ENCODE results near the gene TBKBP1.

DNA sequence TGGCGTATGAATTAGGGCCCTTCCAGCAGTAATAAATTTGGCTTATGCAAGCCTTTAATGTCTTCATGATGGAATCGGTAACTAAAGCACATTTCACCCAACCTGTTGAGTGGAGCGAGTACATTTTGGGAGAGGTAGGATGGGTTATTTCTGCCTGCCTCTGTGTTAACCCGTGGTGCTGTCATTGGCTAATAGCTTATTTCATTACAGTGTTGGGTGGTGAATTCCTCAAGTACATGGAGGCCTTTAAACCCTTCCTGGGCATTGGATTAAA is 17.8 kb upstream of the TBKBP1 start:
- TF ChIP-seq NR2F2 (IDR thresholded peaks at IDR 0.05) = no peak
- TF ChIP-seq, protein P1, sequence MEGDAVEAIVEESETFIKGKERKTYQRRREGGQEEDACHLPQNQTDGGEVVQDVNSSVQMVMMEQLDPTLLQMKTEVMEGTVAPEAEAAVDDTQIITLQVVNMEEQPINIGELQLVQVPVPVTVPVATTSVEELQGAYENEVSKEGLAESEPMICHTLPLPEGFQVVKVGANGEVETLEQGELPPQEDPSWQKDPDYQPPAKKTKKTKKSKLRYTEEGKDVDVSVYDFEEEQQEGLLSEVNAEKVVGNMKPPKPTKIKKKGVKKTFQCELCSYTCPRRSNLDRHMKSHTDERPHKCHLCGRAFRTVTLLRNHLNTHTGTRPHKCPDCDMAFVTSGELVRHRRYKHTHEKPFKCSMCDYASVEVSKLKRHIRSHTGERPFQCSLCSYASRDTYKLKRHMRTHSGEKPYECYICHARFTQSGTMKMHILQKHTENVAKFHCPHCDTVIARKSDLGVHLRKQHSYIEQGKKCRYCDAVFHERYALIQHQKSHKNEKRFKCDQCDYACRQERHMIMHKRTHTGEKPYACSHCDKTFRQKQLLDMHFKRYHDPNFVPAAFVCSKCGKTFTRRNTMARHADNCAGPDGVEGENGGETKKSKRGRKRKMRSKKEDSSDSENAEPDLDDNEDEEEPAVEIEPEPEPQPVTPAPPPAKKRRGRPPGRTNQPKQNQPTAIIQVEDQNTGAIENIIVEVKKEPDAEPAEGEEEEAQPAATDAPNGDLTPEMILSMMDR (IDR thresholded peaks at IDR 0.05; ENCODE audit: low read depth, low read length, missing input control) = no peak
- TF ChIP-seq GABPA (IDR thresholded peaks at IDR 0.05 in 1 of 2, conservative IDR thresholded peaks at IDR 0.05 in 1 of 2) = no peak
- TF ChIP-seq, protein P2, sequence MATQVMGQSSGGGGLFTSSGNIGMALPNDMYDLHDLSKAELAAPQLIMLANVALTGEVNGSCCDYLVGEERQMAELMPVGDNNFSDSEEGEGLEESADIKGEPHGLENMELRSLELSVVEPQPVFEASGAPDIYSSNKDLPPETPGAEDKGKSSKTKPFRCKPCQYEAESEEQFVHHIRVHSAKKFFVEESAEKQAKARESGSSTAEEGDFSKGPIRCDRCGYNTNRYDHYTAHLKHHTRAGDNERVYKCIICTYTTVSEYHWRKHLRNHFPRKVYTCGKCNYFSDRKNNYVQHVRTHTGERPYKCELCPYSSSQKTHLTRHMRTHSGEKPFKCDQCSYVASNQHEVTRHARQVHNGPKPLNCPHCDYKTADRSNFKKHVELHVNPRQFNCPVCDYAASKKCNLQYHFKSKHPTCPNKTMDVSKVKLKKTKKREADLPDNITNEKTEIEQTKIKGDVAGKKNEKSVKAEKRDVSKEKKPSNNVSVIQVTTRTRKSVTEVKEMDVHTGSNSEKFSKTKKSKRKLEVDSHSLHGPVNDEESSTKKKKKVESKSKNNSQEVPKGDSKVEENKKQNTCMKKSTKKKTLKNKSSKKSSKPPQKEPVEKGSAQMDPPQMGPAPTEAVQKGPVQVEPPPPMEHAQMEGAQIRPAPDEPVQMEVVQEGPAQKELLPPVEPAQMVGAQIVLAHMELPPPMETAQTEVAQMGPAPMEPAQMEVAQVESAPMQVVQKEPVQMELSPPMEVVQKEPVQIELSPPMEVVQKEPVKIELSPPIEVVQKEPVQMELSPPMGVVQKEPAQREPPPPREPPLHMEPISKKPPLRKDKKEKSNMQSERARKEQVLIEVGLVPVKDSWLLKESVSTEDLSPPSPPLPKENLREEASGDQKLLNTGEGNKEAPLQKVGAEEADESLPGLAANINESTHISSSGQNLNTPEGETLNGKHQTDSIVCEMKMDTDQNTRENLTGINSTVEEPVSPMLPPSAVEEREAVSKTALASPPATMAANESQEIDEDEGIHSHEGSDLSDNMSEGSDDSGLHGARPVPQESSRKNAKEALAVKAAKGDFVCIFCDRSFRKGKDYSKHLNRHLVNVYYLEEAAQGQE (IDR thresholded peaks at IDR 0.05) = no peak
- no peak for TF ChIP-seq FOXA1 (IDR thresholded peaks at IDR 0.05)
- no peak for TF ChIP-seq TAF1 (conservative IDR thresholded peaks at IDR 0.05)
- TF ChIP-seq, protein P3, sequence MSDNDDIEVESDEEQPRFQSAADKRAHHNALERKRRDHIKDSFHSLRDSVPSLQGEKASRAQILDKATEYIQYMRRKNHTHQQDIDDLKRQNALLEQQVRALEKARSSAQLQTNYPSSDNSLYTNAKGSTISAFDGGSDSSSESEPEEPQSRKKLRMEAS (IDR thresholded peaks at IDR 0.05) = no peak
- TF ChIP-seq, protein P4, sequence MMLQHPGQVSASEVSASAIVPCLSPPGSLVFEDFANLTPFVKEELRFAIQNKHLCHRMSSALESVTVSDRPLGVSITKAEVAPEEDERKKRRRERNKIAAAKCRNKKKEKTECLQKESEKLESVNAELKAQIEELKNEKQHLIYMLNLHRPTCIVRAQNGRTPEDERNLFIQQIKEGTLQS (IDR thresholded peaks at IDR 0.05) = no peak
- no peak for TF ChIP-seq RAD21 (IDR thresholded peaks at IDR 0.05)
